ENCODE data around the gene IFT22. TPM values are rescaled to one million over a fixed set of nuclear protein-coding genes. Genes with fewer than 3 reads are reported as not detected.
"Not testable (repeated sequence)": the region's sequence is repeated elsewhere in the genome, so short reads cannot be mapped to it uniquely, and the experiment has no call there.

Gene IFT22
- total RNA-seq, 1 experiment from 2014 or later, result 21.5 TPM

DNA sequence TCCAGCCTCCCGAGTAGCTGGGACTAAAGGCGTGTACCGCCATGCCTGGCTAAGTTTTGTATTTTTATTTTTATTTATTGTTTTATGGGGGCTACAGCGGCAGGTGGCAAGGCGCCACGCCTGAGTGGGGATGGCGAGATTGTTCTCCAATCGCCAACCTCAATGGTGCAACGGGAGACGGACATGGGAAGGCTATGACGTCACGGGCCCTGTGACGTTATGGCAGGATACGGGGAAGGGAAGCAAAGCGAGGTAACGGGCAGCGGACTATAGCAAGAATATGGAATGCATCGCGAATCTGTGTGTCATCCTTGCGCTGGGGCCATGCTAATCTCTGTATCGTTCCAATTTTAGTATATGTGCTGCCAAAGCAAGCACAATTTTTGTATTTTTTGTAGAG is 51.9 kb downstream of the IFT22 start:
- BruUV-seq (replicated peaks), result no TSS peak
- Mint-ChIP-seq H3K27ac (ENCODE audit: low read depth, unreplicated experiment) (no peak overlapping the region), H3K36me3 (ENCODE audit: insufficient read depth, unreplicated experiment) (no peaks in the 10 kb centered on the region), H3K9me3 (ENCODE audit: unreplicated experiment) (no peaks in the 10 kb centered on the region), H3K27me3 (ENCODE audit: insufficient read depth, unreplicated experiment) (peaks cover 11% of the 10 kb centered on the region), H3K4me3 (ENCODE audit: unreplicated experiment) (no peak overlapping the region), H3K4me1 (ENCODE audit: insufficient read depth, unreplicated experiment) (no peaks in the 10 kb centered on the region)
- TF ChIP-seq, protein P1, sequence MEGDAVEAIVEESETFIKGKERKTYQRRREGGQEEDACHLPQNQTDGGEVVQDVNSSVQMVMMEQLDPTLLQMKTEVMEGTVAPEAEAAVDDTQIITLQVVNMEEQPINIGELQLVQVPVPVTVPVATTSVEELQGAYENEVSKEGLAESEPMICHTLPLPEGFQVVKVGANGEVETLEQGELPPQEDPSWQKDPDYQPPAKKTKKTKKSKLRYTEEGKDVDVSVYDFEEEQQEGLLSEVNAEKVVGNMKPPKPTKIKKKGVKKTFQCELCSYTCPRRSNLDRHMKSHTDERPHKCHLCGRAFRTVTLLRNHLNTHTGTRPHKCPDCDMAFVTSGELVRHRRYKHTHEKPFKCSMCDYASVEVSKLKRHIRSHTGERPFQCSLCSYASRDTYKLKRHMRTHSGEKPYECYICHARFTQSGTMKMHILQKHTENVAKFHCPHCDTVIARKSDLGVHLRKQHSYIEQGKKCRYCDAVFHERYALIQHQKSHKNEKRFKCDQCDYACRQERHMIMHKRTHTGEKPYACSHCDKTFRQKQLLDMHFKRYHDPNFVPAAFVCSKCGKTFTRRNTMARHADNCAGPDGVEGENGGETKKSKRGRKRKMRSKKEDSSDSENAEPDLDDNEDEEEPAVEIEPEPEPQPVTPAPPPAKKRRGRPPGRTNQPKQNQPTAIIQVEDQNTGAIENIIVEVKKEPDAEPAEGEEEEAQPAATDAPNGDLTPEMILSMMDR (IDR thresholded peaks at IDR 0.05; ENCODE audit: unreplicated experiment), result no peak
- POLR2A ChIA-PET, result no interaction called here
- CTCF ChIA-PET, result interaction anchor here (0.7 to 3.1 kb wide), 2 partner anchors 13 to 142 kb away, joined by 3 to 14 read pairs; no protein-coding TSS in a partner anchor
- intact Hi-C loops (cut with micrococcal nuclease), result no loop called here
- DNase-seq (ENCODE audit: unreplicated experiment), result no peak

DNA sequence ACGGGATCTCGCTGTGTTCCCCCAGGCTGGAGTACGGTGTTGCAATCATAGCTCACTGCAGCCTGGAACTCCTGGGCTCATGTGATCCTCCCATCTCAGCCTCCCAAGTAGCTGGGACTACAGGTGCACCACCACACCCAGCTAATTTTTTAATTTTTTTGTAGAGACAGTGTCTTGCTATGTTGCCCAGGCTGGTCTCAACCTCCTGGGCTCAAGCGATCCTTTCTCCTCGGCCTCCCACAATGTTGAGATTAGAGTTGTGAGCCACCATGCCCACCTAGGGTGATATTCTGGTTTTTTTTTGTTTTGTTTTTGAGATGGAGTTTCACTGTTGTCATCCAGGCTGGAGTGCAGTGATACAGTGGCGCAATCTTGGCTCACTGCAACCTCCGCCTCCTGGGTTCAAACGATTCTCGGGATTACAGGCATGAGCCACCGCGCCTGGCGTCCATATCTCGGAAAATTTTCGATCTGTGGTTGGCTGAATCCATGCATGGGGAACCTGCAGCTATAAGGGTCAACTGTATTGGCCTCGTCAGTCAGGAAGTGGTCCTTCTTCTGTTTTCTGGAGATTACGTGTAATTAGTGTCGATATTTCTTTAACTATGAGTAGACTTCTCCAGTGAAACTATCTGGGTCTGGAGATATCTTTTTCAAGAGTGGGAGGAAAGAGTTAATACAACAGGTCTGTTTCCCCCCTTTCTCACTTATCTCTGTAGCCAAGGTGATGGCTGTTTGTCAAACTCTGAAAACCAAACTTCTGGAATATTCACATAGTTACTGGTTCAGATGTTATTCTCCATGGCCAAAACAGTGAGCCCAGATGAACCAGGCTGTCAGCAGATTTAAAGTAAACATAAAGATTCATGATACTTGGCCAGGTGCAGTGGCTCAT is 55.7 kb downstream of the IFT22 start:
- Mint-ChIP-seq H3K9me3 (ENCODE audit: unreplicated experiment) (no peaks in the 10 kb centered on the region), H3K27me3 (ENCODE audit: insufficient read depth, unreplicated experiment) (no peaks in the 10 kb centered on the region), H3K36me3 (ENCODE audit: insufficient read depth, unreplicated experiment) (no peaks in the 10 kb centered on the region), H3K27ac (ENCODE audit: low read depth, unreplicated experiment) (no peak overlapping the region), H3K4me1 (ENCODE audit: insufficient read depth, unreplicated experiment) (no peaks in the 10 kb centered on the region), H3K4me3 (ENCODE audit: unreplicated experiment) (no peak overlapping the region)
- TF ChIP-seq, protein P1 (IDR thresholded peaks at IDR 0.05; ENCODE audit: unreplicated experiment), result no peak
- no TSS peak for BruUV-seq (replicated peaks)
- DNase-seq (ENCODE audit: unreplicated experiment), result no peak
- ChIA-PET POLR2A (interaction anchor here (0.6 kb wide), 1 partner anchor 56 kb away, joined by 3 read pairs; the partner anchor contains the start of gene IFT22), CTCF (interaction anchor here (0.9 to 2.1 kb wide), 4 partner anchors 10 to 21 kb away, joined by 3 to 10 read pairs (median 3); no protein-coding TSS in a partner anchor)
- intact Hi-C loops (cut with micrococcal nuclease), result no loop called here

DNA sequence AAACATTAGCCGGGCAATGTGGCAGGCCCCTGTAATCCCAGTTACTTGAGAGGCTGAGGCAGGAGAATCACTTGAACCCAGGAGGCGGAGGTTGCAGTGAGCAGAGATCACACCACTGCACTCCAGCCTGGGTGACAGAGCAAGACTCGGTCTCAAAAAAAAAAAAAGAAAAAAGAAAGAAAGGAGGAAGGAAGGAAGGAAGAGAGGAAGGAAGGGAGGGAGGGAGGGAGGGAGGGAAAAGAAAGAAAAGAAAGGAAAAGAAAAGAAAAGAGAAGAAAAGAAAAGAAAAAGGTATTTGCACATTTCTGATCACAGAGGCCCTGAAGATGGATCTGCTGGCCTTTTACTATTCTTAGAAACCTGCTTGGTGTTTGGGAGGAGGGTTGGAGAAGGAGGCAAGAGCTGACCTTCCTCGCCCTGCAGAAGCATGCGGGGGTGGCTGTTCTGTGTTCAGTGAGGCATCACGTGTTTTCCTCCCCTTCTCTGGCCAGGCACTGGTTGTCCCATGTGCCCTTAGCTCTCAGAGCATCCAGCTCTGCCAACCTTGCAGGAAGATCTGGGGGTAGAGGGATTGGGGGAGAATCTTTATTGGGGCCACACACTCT is 57.4 kb downstream of the IFT22 start:
- H3K9me3 Mint-ChIP-seq (ENCODE audit: unreplicated experiment); BruUV-seq (replicated peaks); intact Hi-C loops (cut with micrococcal nuclease); H3K36me3 Mint-ChIP-seq (ENCODE audit: insufficient read depth, unreplicated experiment); H3K27me3 Mint-ChIP-seq (ENCODE audit: insufficient read depth, unreplicated experiment); H3K27ac Mint-ChIP-seq (ENCODE audit: low read depth, unreplicated experiment); H3K4me1 Mint-ChIP-seq (ENCODE audit: insufficient read depth, unreplicated experiment); H3K4me3 Mint-ChIP-seq (ENCODE audit: unreplicated experiment): not testable (repeated sequence)
- CTCF ChIA-PET, result interaction anchor here (0.5 to 2.1 kb wide), 2 partner anchors 19 to 206 kb away, joined by 3 to 10 read pairs; no protein-coding TSS in a partner anchor
- POLR2A ChIA-PET, result interaction anchor here (0.7 kb wide), 1 partner anchor 20 kb away, joined by 3 read pairs; no protein-coding TSS in a partner anchor
- peak; percentile 19 for DNase-seq (ENCODE audit: unreplicated experiment)

Other genes starting within 250 kb of the IFT22 start
- gene TRIM56, start 236.3 kb downstream of the IFT22 start, total RNA-seq (2022), result 29.6 and 36.8 TPM in 2 replicates
- 56.7 and 80.6 TPM in 2 replicates for gene SERPINE1, start 194.7 kb downstream of the IFT22 start, total RNA-seq (2022)
- gene AP1S1, start 167.3 kb downstream of the IFT22 start, total RNA-seq (2022), result 72.1 and 72.5 TPM in 2 replicates
- 11.2 and 12.8 TPM in 2 replicates for gene VGF, start 156.2 kb downstream of the IFT22 start, total RNA-seq (2022)
- not detected in 2 replicates for gene NAT16, start 141.5 kb downstream of the IFT22 start, total RNA-seq (2022)
- gene MOGAT3, start 120.8 kb downstream of the IFT22 start, total RNA-seq (2022), result not detected in 2 replicates
- gene PLOD3, start 104.2 kb downstream of the IFT22 start, total RNA-seq (2022), result 125 and 134 TPM in 2 replicates
- gene ZNHIT1, start 103.6 kb downstream of the IFT22 start, total RNA-seq (2022), result 63.9 and 70.9 TPM in 2 replicates
- 8.5 and 17.1 TPM in 2 replicates for gene CLDN15, start 84.0 kb downstream of the IFT22 start, total RNA-seq (2022)
- gene FIS1, start 76.7 kb downstream of the IFT22 start, total RNA-seq (2022), result 213 and 221 TPM in 2 replicates
- gene COL26A1, start 41.1 kb upstream of the IFT22 start, total RNA-seq (2022), result not detected in 2 replicates

Measured in MCF 10A (cell line).